ENCODE measurements around the gene TMC4.

DNA sequence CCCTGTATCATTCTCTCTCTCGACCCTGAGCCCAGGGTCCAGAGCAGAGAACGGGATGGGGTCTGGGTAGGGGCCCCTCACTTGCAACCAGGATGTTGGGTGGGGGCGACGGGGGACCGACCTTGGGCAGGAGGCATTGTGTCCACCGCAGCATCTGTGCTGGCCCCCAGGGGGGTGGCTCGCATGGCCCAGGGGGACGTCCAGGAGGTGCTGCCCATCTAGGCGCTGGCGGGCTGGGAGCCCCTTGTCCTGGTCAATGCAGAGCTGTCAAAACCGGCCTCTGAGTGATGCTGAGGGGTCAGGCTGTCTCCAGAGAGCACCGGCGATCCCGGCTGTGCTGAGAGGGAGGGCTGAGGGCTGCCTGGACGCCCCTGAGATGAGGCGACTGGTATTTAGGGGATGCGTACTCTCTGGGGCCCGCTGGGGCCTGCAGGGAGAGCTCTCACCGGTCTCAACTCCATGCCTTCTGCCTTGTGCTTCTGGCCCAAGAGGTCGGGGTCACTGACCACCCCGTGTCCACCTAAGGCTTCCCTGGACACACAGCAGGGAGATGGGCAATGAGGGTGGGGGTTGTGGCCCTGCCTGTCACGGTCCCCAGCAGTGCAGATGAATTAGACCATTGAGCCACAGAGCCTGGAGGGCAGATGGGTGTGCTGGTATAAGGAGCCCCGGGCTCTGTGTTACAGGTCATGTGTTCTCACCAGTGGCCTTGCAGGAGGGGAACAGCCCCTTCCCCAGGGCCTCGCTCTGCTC, 36.3 kb upstream of the TMC4 start:
- TF ChIP-seq, protein P1, sequence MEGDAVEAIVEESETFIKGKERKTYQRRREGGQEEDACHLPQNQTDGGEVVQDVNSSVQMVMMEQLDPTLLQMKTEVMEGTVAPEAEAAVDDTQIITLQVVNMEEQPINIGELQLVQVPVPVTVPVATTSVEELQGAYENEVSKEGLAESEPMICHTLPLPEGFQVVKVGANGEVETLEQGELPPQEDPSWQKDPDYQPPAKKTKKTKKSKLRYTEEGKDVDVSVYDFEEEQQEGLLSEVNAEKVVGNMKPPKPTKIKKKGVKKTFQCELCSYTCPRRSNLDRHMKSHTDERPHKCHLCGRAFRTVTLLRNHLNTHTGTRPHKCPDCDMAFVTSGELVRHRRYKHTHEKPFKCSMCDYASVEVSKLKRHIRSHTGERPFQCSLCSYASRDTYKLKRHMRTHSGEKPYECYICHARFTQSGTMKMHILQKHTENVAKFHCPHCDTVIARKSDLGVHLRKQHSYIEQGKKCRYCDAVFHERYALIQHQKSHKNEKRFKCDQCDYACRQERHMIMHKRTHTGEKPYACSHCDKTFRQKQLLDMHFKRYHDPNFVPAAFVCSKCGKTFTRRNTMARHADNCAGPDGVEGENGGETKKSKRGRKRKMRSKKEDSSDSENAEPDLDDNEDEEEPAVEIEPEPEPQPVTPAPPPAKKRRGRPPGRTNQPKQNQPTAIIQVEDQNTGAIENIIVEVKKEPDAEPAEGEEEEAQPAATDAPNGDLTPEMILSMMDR (IDR thresholded peaks at IDR 0.05), result no peak
- no peak for TF ChIP-seq POLR2A (IDR thresholded peaks at IDR 0.05)

All from gastroesophageal sphincter (tissue), 3 donors.